HFFc6 (cell line): ENCODE data around the gene GBA2. TPM values are rescaled to one million over a fixed set of nuclear protein-coding genes. Genes with fewer than 3 reads are reported as not detected.
A peak's percentile ranks its signal among the peaks of the same experiment; 100 is the strongest.

ENCODE experiments used
- DNase-seq: peaks from one replicate; pipeline ENCODE4 v3.0.0-alpha.2; 2018
- H3K27ac Mint-ChIP-seq: 2 replicates; pipeline ENCODE4 v1.8.0; 2020; ENCODE audit warnings: mild to moderate bottlenecking, mixed read lengths
- H3K27me3 Mint-ChIP-seq: 2 replicates; pipeline ENCODE4 v1.8.0; 2021; ENCODE audit warnings: mild to moderate bottlenecking, moderate library complexity, mixed read lengths; ENCODE audit not compliant: insufficient read depth
- H3K36me3 Mint-ChIP-seq: 2 replicates; pipeline ENCODE4 v1.8.0; 2021; ENCODE audit warnings: low read depth, mixed read lengths
- H3K4me1 Mint-ChIP-seq: 2 replicates; pipeline ENCODE4 v1.8.0; 2020; ENCODE audit warnings: low read depth, mixed read lengths
- H3K4me3 Mint-ChIP-seq: 2 replicates; pipeline ENCODE4 v1.8.0; 2020; ENCODE audit warnings: mild to moderate bottlenecking, moderate library complexity, mixed read lengths
- H3K9me3 Mint-ChIP-seq: 2 replicates; pipeline ENCODE4 v1.8.0; 2020; ENCODE audit warnings: mild to moderate bottlenecking, mixed read lengths
- total RNA-seq, 6 experiments: library from RNA; stranded (reverse); fragmentation: NEBNext Ultra II Directional; extraction: Animal tissue kit (Norgen Biotek cat#: 25700); gene quantifications; 2 replicates in 1 of 6; 3 replicates in 5 of 6; pipeline ENCODE4 v1.2.3, GENCODE V29; 2021
- TF ChIP-seq, protein P1 (sequence below): fragments of 200-600 bp; sonication (generic); IDR thresholded peaks from 2 replicates; pipeline ENCODE4 v1.5.0; 2021; ENCODE audit warnings: antibody characterized with exemption, mild to moderate bottlenecking

The GBA2 gene
- total RNA-seq, 6 experiments from 2014 or later, result 22.9 to 25.7 (median 24.0) TPM

- TF ChIP-seq, protein P1, sequence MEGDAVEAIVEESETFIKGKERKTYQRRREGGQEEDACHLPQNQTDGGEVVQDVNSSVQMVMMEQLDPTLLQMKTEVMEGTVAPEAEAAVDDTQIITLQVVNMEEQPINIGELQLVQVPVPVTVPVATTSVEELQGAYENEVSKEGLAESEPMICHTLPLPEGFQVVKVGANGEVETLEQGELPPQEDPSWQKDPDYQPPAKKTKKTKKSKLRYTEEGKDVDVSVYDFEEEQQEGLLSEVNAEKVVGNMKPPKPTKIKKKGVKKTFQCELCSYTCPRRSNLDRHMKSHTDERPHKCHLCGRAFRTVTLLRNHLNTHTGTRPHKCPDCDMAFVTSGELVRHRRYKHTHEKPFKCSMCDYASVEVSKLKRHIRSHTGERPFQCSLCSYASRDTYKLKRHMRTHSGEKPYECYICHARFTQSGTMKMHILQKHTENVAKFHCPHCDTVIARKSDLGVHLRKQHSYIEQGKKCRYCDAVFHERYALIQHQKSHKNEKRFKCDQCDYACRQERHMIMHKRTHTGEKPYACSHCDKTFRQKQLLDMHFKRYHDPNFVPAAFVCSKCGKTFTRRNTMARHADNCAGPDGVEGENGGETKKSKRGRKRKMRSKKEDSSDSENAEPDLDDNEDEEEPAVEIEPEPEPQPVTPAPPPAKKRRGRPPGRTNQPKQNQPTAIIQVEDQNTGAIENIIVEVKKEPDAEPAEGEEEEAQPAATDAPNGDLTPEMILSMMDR, result no peak
- DNase-seq, result no peak
- H3K27me3 Mint-ChIP-seq, result peaks cover 5% of the 10 kb centered on the region
- H3K4me1 Mint-ChIP-seq, result peaks cover 65% of the 10 kb centered on the region
- H3K27ac Mint-ChIP-seq, result peak overlapping the region; percentile 68
- peak overlapping the region; percentile 82 for H3K4me3 Mint-ChIP-seq
- H3K36me3 Mint-ChIP-seq, result no peaks in the 10 kb centered on the region
- H3K9me3 Mint-ChIP-seq, result no peaks in the 10 kb centered on the region
Observed at GRCh38 chr9:35792024-35792813, 43.2 kb upstream of the GBA2 start.

DNA sequence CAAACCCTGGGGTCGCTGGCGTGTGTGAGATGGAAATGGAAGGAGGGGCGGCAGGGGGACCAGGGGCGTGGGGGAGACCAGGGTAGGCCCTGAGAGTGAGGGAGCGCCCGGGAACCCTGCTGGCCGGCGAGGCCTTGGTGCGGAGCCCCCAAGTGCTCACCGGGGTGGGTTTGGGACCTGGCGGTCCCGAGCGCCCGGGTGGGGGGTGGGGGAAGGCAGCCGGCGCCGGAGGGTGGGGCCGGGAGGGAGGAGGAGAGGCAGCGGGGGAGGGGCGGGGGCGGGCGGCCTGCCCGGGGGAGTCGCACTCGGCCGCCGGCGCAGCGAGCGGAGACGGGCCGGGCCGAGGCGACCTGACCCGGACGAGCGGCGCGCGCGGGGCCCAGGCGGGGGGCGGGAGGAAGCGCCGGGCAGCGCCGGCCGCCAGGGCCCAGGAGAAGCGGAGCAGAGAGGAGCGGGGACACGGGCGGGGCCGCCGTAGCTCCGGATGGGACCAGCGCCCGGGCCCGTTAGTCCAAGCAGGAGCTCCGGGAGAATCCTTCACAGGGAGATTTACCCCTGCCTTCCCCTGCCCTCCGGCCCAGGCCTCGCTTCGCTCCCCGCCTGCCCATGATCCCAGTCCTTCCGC lies 42.4 kb upstream of the GBA2 start, which contains the start of gene NPR2:
NPR2 (plus strand) TSS at position 295 of the 625 bp plus-strand sequence. CDS start 818 bp downstream, outside the sequence.
- Mint-ChIP-seq H3K4me3 (peak within 1 kb of the TSS; percentile 82), H3K4me1 (peaks cover 57% of the 10 kb centered on the region), H3K9me3 (no peaks in the 10 kb centered on the region), H3K27ac (peak within 1 kb of the TSS; percentile 82), H3K36me3 (no peaks in the 10 kb centered on the region), H3K27me3 (peaks cover 5% of the 10 kb centered on the region)
- TF ChIP-seq, protein P1, result no peak
- no peak for DNase-seq

DNA sequence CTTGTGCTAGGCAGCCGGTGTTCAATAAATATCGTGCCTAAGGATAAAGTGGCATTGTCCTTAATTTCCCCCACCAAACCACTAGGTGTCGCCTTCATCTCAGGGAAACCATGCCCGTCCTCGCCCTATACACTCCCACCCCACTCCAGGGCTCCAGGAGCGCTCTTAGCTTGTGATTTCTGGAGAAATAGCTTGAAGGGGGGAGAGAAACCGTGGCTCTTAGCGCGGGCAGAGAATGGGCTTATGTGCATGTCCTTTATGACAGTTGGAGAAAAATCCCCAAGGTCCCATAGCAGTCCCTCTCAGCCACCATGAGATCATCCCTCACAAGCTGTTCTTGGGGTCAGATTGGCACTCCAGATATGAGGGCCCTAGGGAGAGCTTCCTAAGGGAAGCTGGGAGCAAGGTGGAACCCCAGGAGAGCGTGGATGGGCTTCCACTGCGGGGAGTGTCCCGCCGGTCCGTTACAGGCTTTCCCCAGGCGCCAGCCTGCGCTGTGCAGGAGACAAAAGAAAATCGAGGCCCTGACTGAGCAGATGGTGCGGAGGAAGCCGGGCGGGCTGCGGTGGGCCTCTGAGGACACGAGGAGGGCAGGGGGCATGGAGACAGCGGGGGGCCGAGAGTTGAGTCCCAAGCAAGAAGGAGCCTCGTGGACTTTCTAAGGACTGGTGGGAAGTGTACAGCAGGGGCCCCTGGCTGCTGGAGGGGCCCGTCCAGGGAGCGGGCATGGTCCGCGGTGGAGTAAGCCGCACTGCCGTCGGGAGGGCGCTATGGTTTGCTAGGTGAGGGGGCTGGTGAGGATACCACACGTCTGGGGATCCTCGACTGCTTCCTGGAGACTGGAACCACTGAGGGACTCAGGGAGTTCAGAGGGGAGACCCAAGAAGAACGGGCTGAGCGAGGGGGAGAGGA lies 41.6 kb upstream of the GBA2 start:
- peak overlapping the region; percentile 78 for H3K4me3 Mint-ChIP-seq
- H3K36me3 Mint-ChIP-seq, result no peaks in the 10 kb centered on the region
- H3K9me3 Mint-ChIP-seq, result no peaks in the 10 kb centered on the region
- H3K27ac Mint-ChIP-seq, result peak overlapping the region; percentile 82
- DNase-seq, result peak; percentile 73
- peaks cover 49% of the 10 kb centered on the region for H3K4me1 Mint-ChIP-seq
- TF ChIP-seq, protein P1, result peak; percentile 93
- H3K27me3 Mint-ChIP-seq, result peaks cover 5% of the 10 kb centered on the region

GRCh38 chr9:35790025-35790384 lies 41.0 kb upstream of the GBA2 start:
- Mint-ChIP-seq H3K27ac (no peak overlapping the region), H3K4me3 (no peak overlapping the region), H3K4me1 (peaks cover 43% of the 10 kb centered on the region), H3K36me3 (no peaks in the 10 kb centered on the region), H3K27me3 (peaks cover 5% of the 10 kb centered on the region), H3K9me3 (no peaks in the 10 kb centered on the region)
- TF ChIP-seq, protein P1, result no peak
- DNase-seq, result no peak

DNA sequence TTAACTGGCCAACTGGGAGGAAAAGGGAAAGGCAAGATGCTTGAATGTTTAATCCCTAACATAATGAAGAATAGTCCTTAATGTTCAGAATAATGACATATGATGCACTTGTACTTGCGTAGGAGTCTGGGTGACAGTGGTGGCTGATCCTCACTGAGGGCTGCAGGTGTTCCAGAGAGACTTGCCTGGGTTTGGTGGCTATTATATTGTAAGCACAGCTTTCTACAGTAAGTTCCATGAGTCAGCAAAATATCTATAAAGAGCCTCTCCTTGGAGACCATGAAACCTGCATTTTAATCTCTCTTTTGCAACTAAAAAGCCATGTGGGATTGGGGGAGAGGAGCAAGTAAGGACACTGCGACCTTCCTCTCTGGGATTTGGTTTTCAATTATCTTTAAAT lies 40.5 kb upstream of the GBA2 start:
- Mint-ChIP-seq H3K4me3 (no peak overlapping the region), H3K4me1 (peaks cover 38% of the 10 kb centered on the region), H3K27me3 (peaks cover 8% of the 10 kb centered on the region), H3K36me3 (no peaks in the 10 kb centered on the region), H3K9me3 (no peaks in the 10 kb centered on the region), H3K27ac (no peak overlapping the region)
- TF ChIP-seq, protein P1, result no peak
- DNase-seq, result no peak
